Hematopoietic multipotent progenitor cell treated with erythropoietin and hydrocortisone succinate and interleukin-3 and kit ligand, for 15 days (in vitro differentiated cells): Measurements from ENCODE around the gene SARDH.

ENCODE experiments used
- DNase-seq: peaks from one replicate; pipeline ENCODE4 v3.0.0-alpha.2; 2015; ENCODE audit warnings: low spot score

SARDH gene

GRCh38 chr9:133667759-133668450 is 70.2 kb downstream of the SARDH start:
- no peak for DNase-seq

GRCh38 chr9:133666845-133667244 is 71.3 kb downstream of the SARDH start:
- DNase-seq: no peak

- DNase-seq: no peak
Measured at GRCh38 chr9:133666387-133666786, 71.8 kb downstream of the SARDH start.

GRCh38 chr9:133665535-133665934 is 72.6 kb downstream of the SARDH start:
- DNase-seq: no peak

GRCh38 chr9:133665096-133665495 is 73.1 kb downstream of the SARDH start:
- DNase-seq: no peak

GRCh38 chr9:133664173-133665050 is 73.7 kb downstream of the SARDH start:
- no peak for DNase-seq

- DNase-seq: no peak
Measured at GRCh38 chr9:133661846-133662540, 76.2 kb downstream of the SARDH start.

- DNase-seq: no peak
Measured at GRCh38 chr9:133659516-133659915, 78.6 kb downstream of the SARDH start.

GRCh38 chr9:133658442-133659431 is 79.4 kb downstream of the SARDH start:
- DNase-seq: no peak

GRCh38 chr9:133657120-133657661 is 81.0 kb downstream of the SARDH start:
- no peak for DNase-seq

GRCh38 chr9:133656211-133657119 is 81.7 kb downstream of the SARDH start:
- DNase-seq: no peak

- no peak for DNase-seq
Measured at GRCh38 chr9:133655701-133656100, 82.5 kb downstream of the SARDH start.

GRCh38 chr9:133654736-133655657 is 83.2 kb downstream of the SARDH start:
- no peak for DNase-seq

- DNase-seq: no peak
Measured at GRCh38 chr9:133653638-133654037, 84.5 kb downstream of the SARDH start.

GRCh38 chr9:133650026-133650425 is 88.1 kb downstream of the SARDH start:
- DNase-seq: no peak

- DNase-seq: no peak
Measured at GRCh38 chr9:133649194-133649593, 89.0 kb downstream of the SARDH start.

GRCh38 chr9:133647765-133648469 is 90.2 kb downstream of the SARDH start:
- no peak for DNase-seq

GRCh38 chr9:133647148-133647547 is 91.0 kb downstream of the SARDH start:
- DNase-seq: no peak
